Measurements from ENCODE around the gene MEX3D.

GRCh38 chr19:1608359-1609102 lies 40.4 kb upstream of the MEX3D start:
- TF ChIP-seq POLR2AphosphoS5 (IDR thresholded peaks at IDR 0.05; ENCODE audit: low read depth) = no peak
- no peak for TF ChIP-seq CTCF (IDR thresholded peaks at IDR 0.05; ENCODE audit: insufficient read depth, low read length)
- TF ChIP-seq, protein P1, sequence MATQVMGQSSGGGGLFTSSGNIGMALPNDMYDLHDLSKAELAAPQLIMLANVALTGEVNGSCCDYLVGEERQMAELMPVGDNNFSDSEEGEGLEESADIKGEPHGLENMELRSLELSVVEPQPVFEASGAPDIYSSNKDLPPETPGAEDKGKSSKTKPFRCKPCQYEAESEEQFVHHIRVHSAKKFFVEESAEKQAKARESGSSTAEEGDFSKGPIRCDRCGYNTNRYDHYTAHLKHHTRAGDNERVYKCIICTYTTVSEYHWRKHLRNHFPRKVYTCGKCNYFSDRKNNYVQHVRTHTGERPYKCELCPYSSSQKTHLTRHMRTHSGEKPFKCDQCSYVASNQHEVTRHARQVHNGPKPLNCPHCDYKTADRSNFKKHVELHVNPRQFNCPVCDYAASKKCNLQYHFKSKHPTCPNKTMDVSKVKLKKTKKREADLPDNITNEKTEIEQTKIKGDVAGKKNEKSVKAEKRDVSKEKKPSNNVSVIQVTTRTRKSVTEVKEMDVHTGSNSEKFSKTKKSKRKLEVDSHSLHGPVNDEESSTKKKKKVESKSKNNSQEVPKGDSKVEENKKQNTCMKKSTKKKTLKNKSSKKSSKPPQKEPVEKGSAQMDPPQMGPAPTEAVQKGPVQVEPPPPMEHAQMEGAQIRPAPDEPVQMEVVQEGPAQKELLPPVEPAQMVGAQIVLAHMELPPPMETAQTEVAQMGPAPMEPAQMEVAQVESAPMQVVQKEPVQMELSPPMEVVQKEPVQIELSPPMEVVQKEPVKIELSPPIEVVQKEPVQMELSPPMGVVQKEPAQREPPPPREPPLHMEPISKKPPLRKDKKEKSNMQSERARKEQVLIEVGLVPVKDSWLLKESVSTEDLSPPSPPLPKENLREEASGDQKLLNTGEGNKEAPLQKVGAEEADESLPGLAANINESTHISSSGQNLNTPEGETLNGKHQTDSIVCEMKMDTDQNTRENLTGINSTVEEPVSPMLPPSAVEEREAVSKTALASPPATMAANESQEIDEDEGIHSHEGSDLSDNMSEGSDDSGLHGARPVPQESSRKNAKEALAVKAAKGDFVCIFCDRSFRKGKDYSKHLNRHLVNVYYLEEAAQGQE (IDR thresholded peaks at IDR 0.05; ENCODE audit: insufficient replicate concordance, low read depth) = no peak
- TF ChIP-seq SPI1 (IDR thresholded peaks at IDR 0.05; ENCODE audit: borderline replicate concordance, low read depth) = no peak
